ENCODE data around the gene ARHGAP24.

The ARHGAP24 gene

DNA sequence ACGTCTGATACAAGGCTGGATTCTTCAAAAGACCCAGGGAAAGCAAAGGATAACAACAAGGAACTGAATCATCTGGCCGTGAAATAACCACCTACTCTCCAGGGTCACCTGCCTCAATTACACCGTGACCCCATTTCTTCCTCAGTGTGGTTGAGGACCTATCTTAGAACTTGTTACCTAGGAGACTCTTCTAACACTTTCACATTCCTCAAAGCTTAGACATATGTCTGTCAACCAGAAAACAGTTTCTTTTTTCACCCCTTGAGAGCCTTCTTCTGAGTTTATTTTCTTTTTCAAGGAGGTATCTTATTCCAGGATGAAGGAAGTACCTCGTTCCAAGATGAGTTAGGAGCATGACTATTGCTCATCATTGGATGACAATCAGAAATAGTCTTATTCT lies 337.8 kb downstream of the ARHGAP24 start:
- TF ChIP-seq YY1 (IDR thresholded peaks at IDR 0.05; ENCODE audit: low read depth) (no peak), FOXM1 (IDR thresholded peaks at IDR 0.05; ENCODE audit: borderline replicate concordance, low read depth) (no peak), TAF1 (IDR thresholded peaks at IDR 0.05; ENCODE audit: low read depth) (no peak), EP300 (IDR thresholded peaks at IDR 0.05; ENCODE audit: borderline replicate concordance) (no peak), TCF12 (IDR thresholded peaks at IDR 0.05; ENCODE audit: low read depth) (no peak), ZBTB7A (IDR thresholded peaks at IDR 0.05; ENCODE audit: low read depth) (no peak), EGR1 (IDR thresholded peaks at IDR 0.05) (no peak), TEAD4 (IDR thresholded peaks at IDR 0.05) (no peak), RAD21 (IDR thresholded peaks at IDR 0.05; ENCODE audit: low read depth) (no peak)
- TF ChIP-seq, protein P1, sequence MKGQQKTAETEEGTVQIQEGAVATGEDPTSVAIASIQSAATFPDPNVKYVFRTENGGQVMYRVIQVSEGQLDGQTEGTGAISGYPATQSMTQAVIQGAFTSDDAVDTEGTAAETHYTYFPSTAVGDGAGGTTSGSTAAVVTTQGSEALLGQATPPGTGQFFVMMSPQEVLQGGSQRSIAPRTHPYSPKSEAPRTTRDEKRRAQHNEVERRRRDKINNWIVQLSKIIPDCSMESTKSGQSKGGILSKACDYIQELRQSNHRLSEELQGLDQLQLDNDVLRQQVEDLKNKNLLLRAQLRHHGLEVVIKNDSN (IDR thresholded peaks at IDR 0.05), result no peak
- TF ChIP-seq, protein P2, sequence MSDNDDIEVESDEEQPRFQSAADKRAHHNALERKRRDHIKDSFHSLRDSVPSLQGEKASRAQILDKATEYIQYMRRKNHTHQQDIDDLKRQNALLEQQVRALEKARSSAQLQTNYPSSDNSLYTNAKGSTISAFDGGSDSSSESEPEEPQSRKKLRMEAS (IDR thresholded peaks at IDR 0.05), result no peak
- TF ChIP-seq, protein P3, sequence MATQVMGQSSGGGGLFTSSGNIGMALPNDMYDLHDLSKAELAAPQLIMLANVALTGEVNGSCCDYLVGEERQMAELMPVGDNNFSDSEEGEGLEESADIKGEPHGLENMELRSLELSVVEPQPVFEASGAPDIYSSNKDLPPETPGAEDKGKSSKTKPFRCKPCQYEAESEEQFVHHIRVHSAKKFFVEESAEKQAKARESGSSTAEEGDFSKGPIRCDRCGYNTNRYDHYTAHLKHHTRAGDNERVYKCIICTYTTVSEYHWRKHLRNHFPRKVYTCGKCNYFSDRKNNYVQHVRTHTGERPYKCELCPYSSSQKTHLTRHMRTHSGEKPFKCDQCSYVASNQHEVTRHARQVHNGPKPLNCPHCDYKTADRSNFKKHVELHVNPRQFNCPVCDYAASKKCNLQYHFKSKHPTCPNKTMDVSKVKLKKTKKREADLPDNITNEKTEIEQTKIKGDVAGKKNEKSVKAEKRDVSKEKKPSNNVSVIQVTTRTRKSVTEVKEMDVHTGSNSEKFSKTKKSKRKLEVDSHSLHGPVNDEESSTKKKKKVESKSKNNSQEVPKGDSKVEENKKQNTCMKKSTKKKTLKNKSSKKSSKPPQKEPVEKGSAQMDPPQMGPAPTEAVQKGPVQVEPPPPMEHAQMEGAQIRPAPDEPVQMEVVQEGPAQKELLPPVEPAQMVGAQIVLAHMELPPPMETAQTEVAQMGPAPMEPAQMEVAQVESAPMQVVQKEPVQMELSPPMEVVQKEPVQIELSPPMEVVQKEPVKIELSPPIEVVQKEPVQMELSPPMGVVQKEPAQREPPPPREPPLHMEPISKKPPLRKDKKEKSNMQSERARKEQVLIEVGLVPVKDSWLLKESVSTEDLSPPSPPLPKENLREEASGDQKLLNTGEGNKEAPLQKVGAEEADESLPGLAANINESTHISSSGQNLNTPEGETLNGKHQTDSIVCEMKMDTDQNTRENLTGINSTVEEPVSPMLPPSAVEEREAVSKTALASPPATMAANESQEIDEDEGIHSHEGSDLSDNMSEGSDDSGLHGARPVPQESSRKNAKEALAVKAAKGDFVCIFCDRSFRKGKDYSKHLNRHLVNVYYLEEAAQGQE (IDR thresholded peaks at IDR 0.05; ENCODE audit: low read depth), result no peak

DNA sequence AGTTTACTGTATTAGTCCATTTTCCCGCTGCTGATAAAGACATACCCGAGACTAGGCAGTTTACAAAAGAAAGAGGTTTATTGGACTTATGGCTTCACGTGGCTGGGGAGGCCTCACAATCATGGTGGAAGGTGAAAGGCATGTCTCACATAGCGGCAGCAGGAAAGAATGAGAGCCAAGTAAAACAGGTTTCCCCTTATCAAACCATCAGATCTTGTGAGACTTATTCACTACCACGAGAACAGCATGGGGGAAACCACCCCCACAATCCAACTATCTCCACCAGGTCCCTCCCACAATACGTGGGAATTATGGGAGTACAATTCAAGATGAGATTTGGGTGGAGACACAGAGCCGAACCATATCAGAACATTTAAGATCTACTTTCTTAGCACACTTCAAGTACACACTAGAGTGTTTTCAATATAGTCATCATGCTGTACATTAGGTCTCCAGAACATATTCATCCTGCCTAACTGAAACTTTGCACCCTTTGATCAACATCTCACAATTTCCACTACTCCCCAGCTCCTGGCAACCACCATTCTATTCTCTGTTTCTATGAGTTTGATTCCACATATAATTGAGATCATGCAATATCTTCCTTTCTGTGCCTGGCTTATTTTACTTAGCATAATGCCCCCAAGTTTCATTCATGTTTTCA lies 341.0 kb downstream of the ARHGAP24 start:
- no peak for TF ChIP-seq CREB1 (IDR thresholded peaks at IDR 0.05; ENCODE audit: low read depth)
- TF ChIP-seq, protein P3 (IDR thresholded peaks at IDR 0.05; ENCODE audit: low read depth), result no peak
- no peak for TF ChIP-seq YY1 (IDR thresholded peaks at IDR 0.05; ENCODE audit: low read depth)
- TF ChIP-seq, protein P2 (IDR thresholded peaks at IDR 0.05), result no peak
- TF ChIP-seq TEAD4 (IDR thresholded peaks at IDR 0.05), result no peak
- no peak for TF ChIP-seq NFIC (IDR thresholded peaks at IDR 0.05)
- TF ChIP-seq RAD21 (IDR thresholded peaks at IDR 0.05; ENCODE audit: low read depth), result no peak
- no peak for TF ChIP-seq EP300 (IDR thresholded peaks at IDR 0.05; ENCODE audit: borderline replicate concordance)
- TF ChIP-seq TAF1 (IDR thresholded peaks at IDR 0.05; ENCODE audit: low read depth), result no peak
- no peak for TF ChIP-seq FOXM1 (IDR thresholded peaks at IDR 0.05; ENCODE audit: borderline replicate concordance, low read depth)
- TF ChIP-seq, protein P1 (IDR thresholded peaks at IDR 0.05), result no peak
- no peak for TF ChIP-seq ZBTB7A (IDR thresholded peaks at IDR 0.05; ENCODE audit: low read depth)
- no peak for TF ChIP-seq EGR1 (IDR thresholded peaks at IDR 0.05)
- TF ChIP-seq CEBPB (IDR thresholded peaks at IDR 0.05), result no peak
- TF ChIP-seq TCF12 (IDR thresholded peaks at IDR 0.05; ENCODE audit: low read depth), result no peak

DNA sequence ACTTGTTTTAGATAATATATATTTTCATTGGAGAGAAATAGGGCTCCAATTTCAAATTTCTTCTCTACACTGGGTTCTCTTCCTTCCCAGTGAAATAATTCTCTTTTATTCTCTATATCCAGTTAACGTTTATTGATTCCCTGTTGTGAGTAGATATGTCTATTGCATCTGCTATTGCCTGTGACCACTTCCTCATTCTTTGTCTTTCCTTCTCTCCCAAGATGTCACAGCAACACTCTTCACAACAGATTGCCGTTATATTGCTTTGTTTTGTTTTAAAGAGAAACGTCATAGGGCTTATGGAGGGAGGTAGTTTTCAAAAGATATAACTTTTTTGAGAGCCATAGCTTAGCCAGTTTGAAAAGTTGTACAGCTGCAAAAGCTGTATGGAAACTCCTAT lies 343.8 kb downstream of the ARHGAP24 start:
- TF ChIP-seq, protein P3 (IDR thresholded peaks at IDR 0.05; ENCODE audit: low read depth), result no peak
- no peak for TF ChIP-seq EGR1 (IDR thresholded peaks at IDR 0.05)
- TF ChIP-seq CEBPB (IDR thresholded peaks at IDR 0.05), result no peak
- TF ChIP-seq TEAD4 (IDR thresholded peaks at IDR 0.05), result no peak
- no peak for TF ChIP-seq EP300 (IDR thresholded peaks at IDR 0.05; ENCODE audit: borderline replicate concordance)
- no peak for TF ChIP-seq FOXM1 (IDR thresholded peaks at IDR 0.05; ENCODE audit: borderline replicate concordance, low read depth)
- TF ChIP-seq ZBTB7A (IDR thresholded peaks at IDR 0.05; ENCODE audit: low read depth), result no peak
- TF ChIP-seq, protein P1 (IDR thresholded peaks at IDR 0.05), result no peak
- TF ChIP-seq YY1 (IDR thresholded peaks at IDR 0.05; ENCODE audit: low read depth), result no peak
- no peak for TF ChIP-seq TCF12 (IDR thresholded peaks at IDR 0.05; ENCODE audit: low read depth)
- no peak for TF ChIP-seq RAD21 (IDR thresholded peaks at IDR 0.05; ENCODE audit: low read depth)
- TF ChIP-seq TAF1 (IDR thresholded peaks at IDR 0.05; ENCODE audit: low read depth), result no peak
- TF ChIP-seq CREB1 (IDR thresholded peaks at IDR 0.05; ENCODE audit: low read depth), result no peak
- no peak for TF ChIP-seq NFIC (IDR thresholded peaks at IDR 0.05)
- TF ChIP-seq, protein P2 (IDR thresholded peaks at IDR 0.05), result no peak
